Measurements from ENCODE around the gene B4GALNT3.

DNA sequence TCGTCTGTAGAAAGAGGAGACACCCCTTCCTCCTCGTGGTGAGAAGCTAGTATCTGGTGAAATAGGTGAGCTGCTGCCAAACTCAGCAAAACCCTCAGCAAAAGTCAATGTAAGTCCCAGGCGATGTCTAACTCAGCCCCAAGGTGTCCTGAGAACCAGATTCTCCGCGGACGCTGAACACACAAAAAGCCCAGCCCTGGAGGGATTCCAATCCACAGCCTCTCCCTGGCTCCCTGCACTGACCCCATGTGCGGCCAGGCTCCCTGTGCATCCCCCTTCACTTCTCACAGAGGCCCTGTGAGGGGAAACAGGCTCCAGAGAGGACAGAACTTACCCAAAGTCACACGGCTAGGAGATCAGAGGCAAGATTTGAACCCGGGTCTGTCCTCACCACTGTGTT, 122.0 kb downstream of the B4GALNT3 start:
- TF ChIP-seq, protein P1, sequence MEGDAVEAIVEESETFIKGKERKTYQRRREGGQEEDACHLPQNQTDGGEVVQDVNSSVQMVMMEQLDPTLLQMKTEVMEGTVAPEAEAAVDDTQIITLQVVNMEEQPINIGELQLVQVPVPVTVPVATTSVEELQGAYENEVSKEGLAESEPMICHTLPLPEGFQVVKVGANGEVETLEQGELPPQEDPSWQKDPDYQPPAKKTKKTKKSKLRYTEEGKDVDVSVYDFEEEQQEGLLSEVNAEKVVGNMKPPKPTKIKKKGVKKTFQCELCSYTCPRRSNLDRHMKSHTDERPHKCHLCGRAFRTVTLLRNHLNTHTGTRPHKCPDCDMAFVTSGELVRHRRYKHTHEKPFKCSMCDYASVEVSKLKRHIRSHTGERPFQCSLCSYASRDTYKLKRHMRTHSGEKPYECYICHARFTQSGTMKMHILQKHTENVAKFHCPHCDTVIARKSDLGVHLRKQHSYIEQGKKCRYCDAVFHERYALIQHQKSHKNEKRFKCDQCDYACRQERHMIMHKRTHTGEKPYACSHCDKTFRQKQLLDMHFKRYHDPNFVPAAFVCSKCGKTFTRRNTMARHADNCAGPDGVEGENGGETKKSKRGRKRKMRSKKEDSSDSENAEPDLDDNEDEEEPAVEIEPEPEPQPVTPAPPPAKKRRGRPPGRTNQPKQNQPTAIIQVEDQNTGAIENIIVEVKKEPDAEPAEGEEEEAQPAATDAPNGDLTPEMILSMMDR (IDR thresholded peaks at IDR 0.05), result no peak
- TF ChIP-seq POLR2A (IDR thresholded peaks at IDR 0.05; ENCODE audit: low read depth), result no peak
- TF ChIP-seq POLR2AphosphoS5 (IDR thresholded peaks at IDR 0.05), result no peak
- no peak for TF ChIP-seq EP300 (IDR thresholded peaks at IDR 0.05)
